Stimulated activated CD8-positive, alpha-beta memory T cell treated with anti-CD3 and anti-CD28 coated beads, Interleukin-4, amount 100 ng/mL, for 24 hours (primary cell): ENCODE results near the gene KCNMB4.
A peak's percentile ranks its signal among the peaks of the same experiment; 100 is the strongest.

Experiments used
- DNase-seq: peaks from one replicate; pipeline ENCODE4 v3.0.0-alpha.2; 2020; ENCODE audit warnings: low read depth

KCNMB4 gene, protein sequence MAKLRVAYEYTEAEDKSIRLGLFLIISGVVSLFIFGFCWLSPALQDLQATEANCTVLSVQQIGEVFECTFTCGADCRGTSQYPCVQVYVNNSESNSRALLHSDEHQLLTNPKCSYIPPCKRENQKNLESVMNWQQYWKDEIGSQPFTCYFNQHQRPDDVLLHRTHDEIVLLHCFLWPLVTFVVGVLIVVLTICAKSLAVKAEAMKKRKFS

DNA sequence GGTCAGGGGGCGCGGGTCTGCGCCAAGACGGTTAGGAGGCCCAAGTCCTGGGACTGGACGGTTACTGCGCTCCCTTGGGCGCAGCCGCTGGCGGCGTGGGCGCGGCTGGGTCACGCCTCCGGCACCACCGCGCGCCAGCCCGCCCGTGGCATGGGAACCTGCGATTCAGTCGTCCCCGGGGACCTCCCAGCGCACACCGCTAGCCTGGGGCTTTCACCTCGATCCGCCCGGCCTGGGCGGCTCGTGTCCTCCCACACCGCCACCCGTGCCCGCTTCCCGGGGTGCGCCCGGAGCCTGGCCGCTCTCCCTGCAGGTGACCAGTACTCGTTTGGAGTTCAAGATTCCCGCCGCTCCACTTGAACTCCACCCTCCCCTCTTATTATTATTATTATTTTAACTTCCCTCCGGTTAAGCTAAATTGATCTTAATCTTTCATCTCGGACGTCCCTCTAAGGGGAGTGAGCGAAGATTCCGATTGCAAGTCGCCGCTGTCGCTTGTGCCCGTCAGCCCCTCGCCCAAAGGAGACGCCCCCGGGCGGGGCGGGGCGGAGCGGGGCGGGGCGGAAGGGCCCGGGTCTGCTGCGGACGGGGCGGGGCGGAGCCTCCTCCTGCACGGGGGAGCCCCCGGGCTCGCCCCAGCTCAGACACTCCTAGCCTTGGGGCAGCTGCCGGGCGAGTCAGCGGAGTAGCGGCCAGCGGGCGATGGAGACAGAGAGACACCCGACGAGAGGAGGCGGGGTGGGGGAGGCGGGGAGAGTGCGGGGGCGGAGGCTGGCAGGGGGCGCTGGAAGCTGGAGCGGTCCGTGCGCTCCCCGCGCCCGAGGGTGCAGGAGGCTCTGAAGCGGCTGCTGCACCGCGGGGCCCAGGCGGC is at the start of gene KCNMB4:
TSS of gene KCNMB4 (plus strand) at position 643 of the 871 bp plus-strand sequence. CDS start 445 bp downstream, outside the sequence.
- DNase-seq = peak; percentile 70

DNA sequence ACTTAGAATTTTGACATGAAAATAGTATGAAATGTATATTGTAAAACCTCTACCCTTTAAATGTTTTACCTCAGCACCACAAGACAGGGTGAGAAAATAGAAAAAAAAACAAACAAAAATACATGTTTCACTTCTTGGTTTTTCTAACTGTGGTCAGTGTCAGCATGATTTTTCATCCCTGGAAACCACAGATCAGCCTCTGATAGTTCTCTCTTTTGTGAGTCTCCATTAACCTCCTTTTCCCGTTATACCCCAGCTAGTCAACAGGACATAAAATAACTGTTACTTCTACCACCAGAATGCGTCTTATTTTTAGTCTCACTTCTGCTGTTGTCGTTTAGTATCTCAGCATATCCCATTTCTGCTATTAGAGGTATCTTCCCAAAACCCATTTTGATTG is 48.3 kb upstream of the KCNMB4 start:
- DNase-seq = no peak

DNA sequence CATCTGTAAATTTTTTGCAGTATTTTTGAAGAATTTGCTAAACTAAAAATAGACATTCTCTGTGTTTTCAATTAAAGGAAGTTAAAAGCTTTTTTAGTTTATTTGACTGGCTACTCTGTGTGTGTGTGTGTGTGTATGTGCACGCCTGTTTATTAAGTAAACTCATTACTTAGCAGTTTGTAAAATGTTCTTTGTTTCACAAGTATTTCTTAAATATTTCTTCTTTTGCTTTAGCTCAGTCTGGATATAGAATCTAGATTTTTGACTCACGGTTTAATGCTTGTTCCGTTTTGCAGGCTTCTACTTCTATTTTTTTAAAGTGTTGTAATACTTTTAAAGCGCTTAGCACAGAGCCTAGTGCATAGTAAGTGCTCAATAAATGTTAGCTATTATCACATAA is 46.5 kb upstream of the KCNMB4 start:
- no peak for DNase-seq

DNA sequence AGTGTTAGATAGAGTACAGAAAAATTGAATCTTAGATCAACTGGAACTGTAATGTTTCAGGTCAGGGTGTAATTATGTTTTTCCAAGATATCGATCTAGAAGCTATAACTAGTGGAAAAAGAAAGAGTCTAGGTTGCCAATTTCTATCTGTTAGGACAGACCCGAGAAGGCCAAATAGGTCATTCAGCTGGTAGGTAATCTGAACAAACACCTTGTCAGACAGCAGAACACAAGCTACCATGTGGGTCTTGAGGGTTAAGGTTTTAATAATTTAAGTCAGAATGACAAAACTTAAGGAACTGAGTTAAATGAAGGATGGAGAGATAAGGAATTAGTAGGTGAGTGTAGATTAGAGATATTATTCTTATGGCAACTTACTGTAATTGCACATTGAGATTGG is 44.9 kb upstream of the KCNMB4 start:
- DNase-seq = no peak

DNA sequence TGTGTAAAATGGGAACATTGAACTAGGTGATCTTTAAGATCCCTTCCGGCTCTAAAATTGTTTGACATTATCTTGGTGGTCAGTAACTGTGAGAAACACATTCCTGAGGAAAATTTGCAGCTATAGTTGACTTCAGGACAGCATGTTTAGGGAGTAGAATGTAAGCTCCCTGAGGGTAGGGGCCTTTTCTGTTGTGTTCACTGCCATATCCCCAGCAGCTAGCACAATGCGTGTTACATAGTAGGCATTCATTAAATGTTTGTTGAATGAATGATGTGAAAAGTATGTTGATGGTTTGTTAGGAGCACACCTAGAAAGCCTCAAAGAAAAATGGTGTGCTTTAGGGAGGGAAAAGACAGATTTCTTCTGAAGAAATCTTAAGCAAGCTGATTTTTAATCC is 38.5 kb upstream of the KCNMB4 start:
- no peak for DNase-seq

DNA sequence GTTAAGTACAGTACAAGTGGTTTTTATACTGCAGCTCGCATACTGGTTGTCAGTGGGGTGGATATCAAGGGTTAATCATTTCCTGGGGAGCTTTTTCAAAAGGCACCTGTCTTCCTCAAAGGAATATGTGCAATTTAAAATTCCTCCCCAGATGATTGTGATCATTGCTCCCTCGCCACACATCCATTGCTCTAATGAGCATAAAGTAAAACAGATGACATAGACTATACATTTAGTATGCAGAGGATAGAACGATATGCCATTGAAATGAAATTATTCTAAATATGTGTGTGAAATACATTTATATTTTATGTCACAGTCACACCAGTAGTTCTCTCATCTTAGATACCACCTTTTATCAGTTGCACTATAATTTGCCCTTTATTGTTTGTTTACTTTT is 36.4 kb upstream of the KCNMB4 start:
- DNase-seq = no peak

DNA sequence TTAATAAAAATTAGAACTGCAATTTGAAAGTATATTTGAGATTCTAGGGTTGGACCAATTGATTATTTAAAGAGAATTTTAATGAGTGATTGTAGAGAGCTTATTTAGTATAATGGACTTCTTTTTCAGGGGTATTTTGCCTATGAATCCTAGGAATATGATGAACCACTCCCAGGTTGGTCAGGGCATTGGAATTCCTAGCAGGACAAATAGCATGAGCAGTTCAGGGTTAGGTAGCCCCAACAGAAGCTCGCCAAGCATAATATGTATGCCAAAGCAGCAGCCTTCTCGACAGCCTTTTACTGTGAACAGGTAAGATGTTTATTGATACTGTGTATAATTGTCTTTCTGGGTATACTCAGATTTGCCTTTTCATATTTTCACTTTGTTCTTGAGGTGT is 35.9 kb upstream of the KCNMB4 start:
- DNase-seq = no peak

DNA sequence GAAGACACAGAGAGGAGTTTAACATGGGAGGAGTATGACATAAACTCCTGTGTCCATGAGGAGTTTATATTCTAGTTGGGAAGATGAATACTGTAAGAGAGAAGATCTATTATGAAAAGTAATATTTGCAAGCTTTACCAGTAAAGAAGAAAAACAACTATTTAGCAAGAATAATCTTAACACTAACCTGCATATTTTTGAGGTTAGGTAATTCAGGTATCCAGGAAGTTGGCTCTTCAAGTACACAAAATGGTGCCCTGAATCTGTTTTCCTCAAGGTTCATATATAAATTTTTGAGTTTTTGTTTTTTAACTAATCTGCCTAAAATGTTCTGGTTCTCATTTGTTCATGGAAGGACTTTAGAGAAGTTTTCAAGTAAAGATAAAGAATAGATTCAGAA is 33.9 kb upstream of the KCNMB4 start:
- DNase-seq = no peak

DNA sequence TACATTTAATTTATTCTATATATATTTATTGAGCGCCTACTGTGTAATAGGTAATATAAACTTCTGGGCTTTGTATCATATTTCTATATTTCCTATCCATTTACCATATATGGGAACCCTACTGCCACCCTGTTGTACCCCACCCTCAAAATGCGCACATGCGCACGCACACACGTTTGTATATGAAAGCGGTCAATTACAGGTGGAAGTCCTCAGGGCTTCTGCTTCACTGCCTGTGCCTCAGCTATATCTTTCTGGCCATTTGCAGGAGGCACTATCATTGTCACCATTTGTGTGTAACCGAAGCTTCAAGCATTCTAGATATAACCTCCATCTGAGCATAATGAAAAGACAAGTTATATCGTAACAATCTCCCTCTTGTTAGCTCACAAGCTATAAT is 31.3 kb upstream of the KCNMB4 start:
- no peak for DNase-seq

DNA sequence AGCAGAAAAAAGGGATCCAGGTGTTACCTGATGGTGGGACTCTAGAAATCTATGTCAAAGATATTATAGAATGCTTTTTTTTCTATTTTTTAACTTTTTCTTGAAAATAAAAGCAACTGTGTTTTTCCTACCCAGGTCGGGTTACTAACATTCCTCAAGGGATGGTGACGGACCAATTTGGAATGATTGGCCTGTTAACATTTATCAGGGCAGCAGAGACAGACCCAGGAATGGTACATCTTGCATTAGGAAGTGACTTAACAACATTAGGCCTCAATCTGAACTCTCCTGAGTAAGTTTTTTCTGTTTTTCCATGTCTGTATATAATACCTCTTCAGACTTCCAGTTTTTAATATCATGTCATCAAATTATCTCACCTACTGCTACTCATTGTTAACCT is 27.6 kb upstream of the KCNMB4 start:
- no peak for DNase-seq

DNA sequence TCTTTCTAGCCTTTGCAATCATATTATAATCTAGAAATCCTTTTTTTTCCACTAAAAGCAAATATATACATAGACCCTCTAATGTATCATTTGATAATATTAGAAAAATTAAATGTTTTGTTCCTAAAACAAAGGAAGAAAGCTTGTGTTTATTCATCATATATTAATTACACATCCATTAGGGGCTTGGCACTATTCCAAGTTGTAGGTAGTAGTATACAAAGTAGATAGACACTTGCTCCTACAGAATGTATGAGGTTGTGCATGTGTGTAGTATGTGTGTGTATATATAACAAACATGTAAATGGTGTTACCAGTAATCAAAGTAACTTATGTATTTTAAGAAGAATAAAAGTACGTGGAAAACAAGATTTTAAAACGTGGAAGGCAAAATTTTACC is 15.0 kb upstream of the KCNMB4 start:
- no peak for DNase-seq

DNA sequence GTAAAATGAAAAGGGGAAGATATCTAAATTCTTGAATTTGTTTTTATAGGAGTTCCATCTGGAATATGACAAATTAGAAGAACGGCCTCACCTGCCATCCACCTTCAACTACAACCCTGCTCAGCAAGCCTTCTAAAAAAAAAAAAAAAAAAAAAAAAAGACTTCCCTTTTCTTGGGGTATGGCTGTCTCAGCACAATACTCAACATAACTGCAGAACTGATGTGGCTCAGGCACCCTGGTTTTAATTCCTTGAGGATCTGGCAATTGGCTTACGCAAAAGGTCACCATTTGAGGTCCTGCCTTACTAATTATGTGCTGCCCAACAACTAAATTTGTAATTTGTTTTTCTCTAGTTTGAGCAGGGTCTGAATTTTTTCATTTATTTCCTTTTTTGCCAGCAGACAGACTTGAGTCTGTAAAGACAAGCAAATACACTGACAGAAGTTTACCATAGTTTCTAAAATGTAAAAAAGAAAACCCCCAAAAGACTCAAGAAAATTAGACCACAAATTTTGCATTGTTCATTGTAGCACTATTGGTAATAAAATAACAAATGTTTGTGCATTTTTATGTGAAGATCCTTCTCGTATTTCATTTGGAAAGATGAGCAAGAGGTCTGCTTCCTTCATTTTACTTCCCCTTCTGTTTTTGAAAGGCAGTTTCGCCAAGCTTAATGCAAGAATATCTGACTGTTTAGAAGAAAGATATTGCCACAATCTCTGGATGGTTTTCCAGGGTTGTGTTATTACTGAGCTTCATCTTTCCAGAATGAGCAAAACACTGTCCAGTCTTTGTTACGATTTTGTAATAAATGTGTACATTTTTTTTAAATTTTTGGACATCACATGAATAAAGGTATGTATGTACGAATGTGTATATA is 12.1 kb upstream of the KCNMB4 start:
- DNase-seq = no peak

DNA sequence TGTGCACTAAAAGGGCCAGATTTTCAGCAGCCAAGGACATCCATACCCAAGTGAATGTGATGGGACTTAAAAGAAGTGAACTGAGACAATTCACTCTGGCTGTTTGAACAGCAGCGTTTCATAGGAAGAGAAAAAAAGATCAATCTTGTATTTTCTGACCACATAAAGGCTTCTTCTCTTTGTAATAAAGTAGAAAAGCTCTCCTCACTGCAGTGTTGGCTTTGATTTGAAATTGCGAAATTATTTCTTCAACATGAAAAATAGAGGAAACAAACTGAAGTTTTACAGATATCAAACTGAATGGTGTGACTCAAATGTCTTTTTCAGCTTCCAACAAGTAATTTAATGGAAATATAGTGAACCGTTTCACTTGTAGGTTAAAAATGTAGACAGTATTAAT is 11.3 kb upstream of the KCNMB4 start:
- no peak for DNase-seq

DNA sequence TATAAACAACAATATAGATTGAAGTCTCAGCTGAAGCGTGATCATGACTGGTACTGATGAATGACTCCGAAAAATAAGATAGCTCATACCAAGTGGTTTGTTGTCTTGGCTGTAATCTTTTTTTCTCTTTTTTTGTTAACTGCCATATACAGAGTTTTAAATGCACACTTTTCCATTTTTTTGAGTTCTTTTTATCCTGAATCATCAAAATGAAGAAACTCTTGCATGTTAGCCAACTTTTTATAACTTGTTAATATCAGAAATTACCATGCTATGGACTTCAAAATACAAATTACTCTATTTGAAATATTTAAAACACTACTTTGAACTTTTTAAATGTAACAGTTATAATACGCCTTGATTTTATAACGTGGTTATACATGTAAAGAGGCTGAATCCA is 10.1 kb upstream of the KCNMB4 start:
- no peak for DNase-seq

DNA sequence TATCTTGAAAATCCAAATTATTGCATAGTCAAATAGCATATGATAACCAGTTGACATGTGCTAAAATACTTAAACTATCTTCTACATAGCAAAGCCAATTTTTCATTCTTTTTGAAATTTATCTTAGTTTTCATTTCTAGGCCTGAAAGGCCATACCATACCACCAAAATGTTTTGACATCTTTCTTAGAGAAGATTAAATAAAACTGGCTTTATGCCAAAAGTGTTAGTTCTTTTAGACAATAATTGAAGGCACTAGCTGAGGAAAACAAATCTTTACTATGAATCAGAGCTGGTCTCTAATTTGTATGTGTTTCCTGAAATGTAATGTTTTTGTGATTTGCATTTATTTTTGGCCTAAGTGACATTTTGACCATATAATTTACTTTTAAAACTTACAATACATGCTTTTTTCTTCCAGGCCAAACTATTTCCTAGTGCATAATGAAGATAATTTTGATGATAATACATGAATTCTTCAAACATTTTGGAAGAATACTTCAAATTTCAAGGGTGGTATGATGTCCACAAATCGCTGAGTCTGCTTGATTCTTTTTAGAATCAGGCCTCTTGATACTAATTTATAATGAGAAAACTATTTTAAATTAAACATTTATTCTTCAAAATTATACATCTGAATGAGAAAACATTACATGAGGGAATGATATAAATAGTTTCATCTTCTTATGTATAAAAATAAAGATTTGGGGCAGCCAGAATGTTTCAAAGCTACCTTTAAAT is 6.5 kb upstream of the KCNMB4 start:
- no peak for DNase-seq

DNA sequence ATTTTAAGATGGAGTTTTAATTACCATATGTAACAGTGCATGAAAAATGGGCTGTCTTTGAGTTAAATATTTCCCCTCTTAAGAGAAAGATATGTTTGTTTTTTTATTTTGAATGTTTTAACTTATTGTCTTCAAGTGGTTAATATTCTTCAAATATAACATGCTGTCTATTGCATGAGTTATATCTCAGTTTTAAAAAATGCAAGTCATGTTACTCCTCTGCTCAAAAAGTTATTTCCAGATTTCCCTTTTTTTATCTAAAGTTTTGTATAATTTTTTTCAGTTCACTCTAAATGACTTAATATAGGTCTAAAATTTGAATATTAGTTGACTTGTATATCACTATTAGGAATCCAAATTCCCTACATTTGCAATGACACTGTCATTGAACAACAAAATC is 5.9 kb upstream of the KCNMB4 start:
- no peak for DNase-seq

DNA sequence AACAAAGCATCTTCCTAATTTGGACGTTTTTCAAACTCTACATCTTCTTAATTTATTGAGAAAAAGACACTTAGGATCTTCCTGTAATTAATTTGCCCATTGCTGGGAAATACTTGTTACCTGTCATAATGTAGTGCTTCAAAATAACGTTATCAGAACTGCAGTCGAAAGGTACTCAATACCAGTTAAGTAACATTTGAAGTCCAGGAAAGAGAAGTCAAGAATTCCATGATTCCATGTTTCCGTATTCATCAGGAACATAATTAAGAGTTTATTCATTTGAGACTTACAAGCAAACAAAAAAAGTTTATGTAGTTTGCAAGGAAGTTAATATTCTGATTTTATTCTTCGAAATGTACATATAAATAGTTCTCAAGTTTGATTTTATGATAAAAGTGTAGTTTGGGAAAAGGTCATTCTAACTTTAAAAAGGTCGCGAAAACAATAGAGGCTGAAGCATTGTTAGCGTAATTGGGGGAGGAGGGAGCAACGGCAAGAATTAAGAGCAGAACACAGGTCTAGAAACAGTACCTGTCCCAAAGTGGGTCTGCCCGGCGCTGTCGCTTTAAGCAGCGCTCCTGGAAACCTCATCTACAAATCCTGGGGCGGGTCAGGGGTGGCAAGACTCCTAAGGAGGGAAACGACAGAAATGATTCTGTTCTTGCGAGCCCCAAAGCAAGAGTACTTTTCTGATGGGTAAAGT is 1.2 kb upstream of the KCNMB4 start:
- DNase-seq = no peak

DNA sequence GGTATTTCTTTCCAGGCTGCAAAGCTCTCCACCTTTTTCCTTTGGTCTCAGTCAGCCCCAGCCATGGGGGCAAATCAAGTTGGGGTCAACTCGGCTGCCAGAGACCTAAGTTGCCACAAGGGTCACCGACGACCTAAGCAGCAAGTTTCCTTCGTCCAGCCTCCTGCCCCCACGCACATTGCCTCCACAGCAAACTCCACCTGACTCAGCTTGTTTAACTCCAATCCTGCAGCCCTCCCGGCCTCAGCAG is 767 bp upstream of the KCNMB4 start:
- no peak for DNase-seq

DNA sequence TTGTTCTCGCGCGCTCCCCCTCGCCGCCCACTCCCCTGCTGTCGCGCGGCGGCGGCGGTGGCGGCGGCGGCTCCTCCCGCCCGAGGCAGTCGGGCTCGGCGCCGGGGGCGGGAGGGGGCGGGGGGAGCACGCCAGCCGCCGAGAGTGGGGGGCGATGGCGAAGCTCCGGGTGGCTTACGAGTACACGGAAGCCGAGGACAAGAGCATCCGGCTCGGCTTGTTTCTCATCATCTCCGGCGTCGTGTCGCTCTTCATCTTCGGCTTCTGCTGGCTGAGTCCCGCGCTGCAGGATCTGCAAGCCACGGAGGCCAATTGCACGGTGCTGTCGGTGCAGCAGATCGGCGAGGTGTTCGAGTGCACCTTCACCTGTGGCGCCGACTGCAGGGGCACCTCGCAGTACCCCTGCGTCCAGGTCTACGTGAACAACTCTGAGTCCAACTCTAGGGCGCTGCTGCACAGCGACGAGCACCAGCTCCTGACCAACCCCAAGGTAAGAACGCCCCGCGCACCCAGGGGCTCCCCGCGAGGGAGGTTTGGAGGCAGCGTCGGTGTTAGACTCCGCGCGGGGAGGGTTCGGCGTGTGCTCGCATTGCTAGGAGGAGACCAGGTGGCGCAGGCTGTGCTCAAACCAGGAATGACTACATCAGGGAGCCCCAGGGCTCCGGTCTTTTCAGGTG is 629 bp downstream of the KCNMB4 start:
- peak; percentile 30 for DNase-seq

DNA sequence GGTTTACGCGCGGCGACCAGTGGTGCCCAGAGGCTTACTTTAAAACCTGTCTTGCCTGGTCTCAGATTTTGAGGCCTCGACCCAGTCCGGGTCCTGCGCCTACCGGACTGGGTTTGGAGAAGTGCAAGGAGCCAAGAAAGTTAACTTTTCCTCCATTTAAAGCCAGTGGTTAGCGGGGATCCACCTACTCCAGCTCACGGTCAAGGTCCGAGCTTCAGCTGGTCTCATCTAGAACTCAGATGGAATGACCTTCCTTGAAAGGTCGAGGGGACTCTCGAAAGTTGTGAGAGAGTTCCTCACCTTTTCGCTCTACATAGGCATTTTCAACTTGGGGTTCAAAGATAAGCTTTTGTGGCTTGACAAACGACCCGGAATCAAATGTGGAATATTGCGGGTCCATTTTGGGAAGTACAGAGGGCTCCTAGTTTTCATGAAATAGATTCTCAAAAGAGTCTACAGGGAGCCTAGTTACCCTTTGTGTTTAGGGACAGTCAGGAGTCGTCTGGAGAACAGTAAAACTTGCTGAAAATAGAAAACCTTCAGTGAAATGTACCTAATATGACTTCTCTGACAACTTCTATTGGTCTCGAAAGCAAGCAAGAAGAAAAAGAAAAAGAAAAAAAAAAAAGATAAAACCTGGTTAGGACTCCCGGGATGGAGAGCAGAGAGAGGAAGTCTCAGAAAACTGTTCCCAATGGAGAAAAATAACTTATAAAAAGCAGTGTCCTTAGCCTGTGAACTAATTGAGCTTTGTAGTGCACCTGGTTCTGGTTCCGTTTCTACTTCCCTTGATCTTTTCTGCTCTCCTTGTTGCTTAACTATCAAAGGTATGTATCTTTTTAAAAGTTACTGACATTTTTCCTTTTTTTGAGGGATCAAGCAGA is 1.4 kb downstream of the KCNMB4 start:
- DNase-seq = no peak
